K562 (cell line): ENCODE measurements around the gene HOXD12. TPM values are rescaled to one million over a fixed set of nuclear protein-coding genes. Genes with fewer than 3 reads are reported as not detected.

ENCODE experiments used
- ATAC-seq: fragments of 200-7000 bp; cut with Tn5 transposase; 3 replicates; pipeline ENCODE4 v1.9.1; 2020; ENCODE audit warnings: moderate library complexity
- BruUV-seq: library from RNA; stranded (reverse); fragments of 400-500 nt; replicated peaks from 2 replicates; lab custom pipeline; 2021; lab: Mats Ljungman, UMichigan
- CTCF ChIA-PET: fragments of 300-600 bp; formaldehyde crosslinking; extraction: SDS; loops from one replicate; lab custom pipeline; 2021; ENCODE audit warnings: low intra/inter-chr PET ratio; lab: Yijun Ruan, JAX
- POLR2A ChIA-PET: fragments of 300-600, 350-650 bp; sonication (Branson Sonifier 250); formaldehyde crosslinking; extraction: SDS; loops from one replicate; lab custom pipeline; 2021; ENCODE audit warnings: antibody characterized with exemption, inconsistent platforms; lab: Yijun Ruan, JAX
- DNase-seq, 4 experiments: peaks; one replicate each; pipeline versions ENCODE4 v3.0.0 to v3.0.0-alpha.2; 2011 to 2018; ENCODE audit warnings: low spot score in 3 of 4, mixed read lengths in 3 of 4; ENCODE audit errors: extremely low read depth in 1 of 4
- FAIRE-seq: peaks from 2 replicates; lab custom pipeline; 2011; peaks lifted over from hg19 to GRCh38; lab: Jason Lieb, UNC
- H2AFZ ChIP-seq: 2 replicates; pipeline ENCODE4 v1.6.0; 2011; ENCODE audit warnings: low read depth, low read length, control low read depth, inconsistent platforms
- H3K27ac ChIP-seq: fragments of 200-600 bp; 3 replicates; pipeline ENCODE4 v1.8.0; 2011; ENCODE audit warnings: low read depth, mild to moderate bottlenecking, control low read depth, inconsistent platforms, low read length, moderate library complexity, mixed read lengths; ENCODE audit errors: extremely low read depth
- H3K27me3 ChIP-seq, 2 experiments: fragments of 300-600 bp in 1 of 2; 2 replicates in 1 of 2; 3 replicates in 1 of 2; pipeline versions ENCODE4 v1.6.0 to v1.8.0; 2011; ENCODE audit warnings: inconsistent platforms in 2 of 2, low read length in 2 of 2, mild to moderate bottlenecking in 1 of 2, mixed read lengths in 1 of 2, moderate library complexity in 1 of 2; ENCODE audit not compliant: control insufficient read depth in 2 of 2, insufficient read depth in 2 of 2
- H3K36me3 ChIP-seq: fragments of 300-600 bp; 3 replicates; pipeline ENCODE4 v1.8.0; 2011; ENCODE audit warnings: mild to moderate bottlenecking, low read length, inconsistent platforms; ENCODE audit not compliant: control insufficient read depth, insufficient read depth
- H3K4me1 ChIP-seq, 2 experiments: fragments of 200-600 bp in 1 of 2; replicated peaks in 1 of 2; 2 replicates in 1 of 2; 3 replicates in 1 of 2; pipeline versions ENCODE4 v1.5.1 to v1.8.0; 2011; ENCODE audit warnings: inconsistent platforms in 2 of 2, low read length in 2 of 2, mild to moderate bottlenecking in 1 of 2, mixed read lengths in 1 of 2, moderate library complexity in 1 of 2; ENCODE audit not compliant: control insufficient read depth in 2 of 2, insufficient read depth in 2 of 2
- H3K4me2 ChIP-seq: 2 replicates; pipeline ENCODE4 v1.6.1; 2011; ENCODE audit warnings: low read length, control low read depth, inconsistent platforms, mixed read lengths; ENCODE audit not compliant: insufficient read depth
- H3K4me3 ChIP-seq: fragments of 200-600 bp; sonication (generic), shearing (Covaris generic); 2 replicates; pipeline ENCODE4 v1.5.1; 2016; ENCODE audit warnings: control low read depth, inconsistent platforms
- H3K79me2 ChIP-seq: fragments of 200-600 bp; 3 replicates; pipeline ENCODE4 v1.8.0; 2011; ENCODE audit warnings: low read length, inconsistent platforms; ENCODE audit not compliant: control insufficient read depth, insufficient read depth
- H3K9ac ChIP-seq, 2 experiments: 2 replicates each; pipeline versions ENCODE4 v1.6.0 to v1.6.1; 2011; ENCODE audit warnings: low read depth in 2 of 2, low read length in 2 of 2, control low read depth in 1 of 2, inconsistent platforms in 1 of 2, mild to moderate bottlenecking in 1 of 2, mixed read lengths in 1 of 2; ENCODE audit not compliant: insufficient read depth in 1 of 2
- H3K9me1 ChIP-seq: one replicate; pipeline ENCODE4 v1.6.0; 2011; ENCODE audit warnings: inconsistent platforms, mild to moderate bottlenecking, low read length, moderate library complexity; ENCODE audit not compliant: control insufficient read depth, insufficient read depth
- H3K9me3 ChIP-seq: replicated peaks from 2 replicates; pipeline ENCODE4 v1.5.1; 2011; ENCODE audit warnings: low read depth, low read length, inconsistent platforms; ENCODE audit not compliant: control insufficient read depth, insufficient read depth
- H4K20me1 ChIP-seq: replicated peaks from 2 replicates; pipeline ENCODE4 v1.6.1; 2011; ENCODE audit warnings: low read length, inconsistent platforms, mixed read lengths; ENCODE audit not compliant: control insufficient read depth, insufficient read depth
- CREB3 ChIP-seq: fragments of 450-650 bp; conservative IDR thresholded peaks from 2 replicates; pipeline ENCODE4 v1.6.1; 2016; ENCODE audit warnings: missing genetic modification characterization, low read depth, mild to moderate bottlenecking, missing compliant biosample characterization, moderate library complexity
- FOSL1 ChIP-seq: fragments of 200-800 bp; sonication (Bioruptor generic); conservative IDR thresholded peaks from 2 replicates; pipeline ENCODE4 v1.6.1; 2016; ENCODE audit warnings: missing genetic modification characterization, missing compliant biosample characterization
- HSF4 ChIP-seq: fragments of 250-450 bp; sonication (Bioruptor Pico); IDR thresholded peaks from 2 replicates; pipeline ENCODE4 v2.1.2; 2022; ENCODE audit warnings: mild to moderate bottlenecking, moderate library complexity, borderline replicate concordance
- POLR2AphosphoS2 ChIP-seq: IDR thresholded peaks from 2 replicates; pipeline ENCODE4 v1.6.1; 2012; ENCODE audit warnings: low read length, improper control_type of control experiment
- POLR2AphosphoS5 ChIP-seq: IDR thresholded peaks from 2 replicates; pipeline ENCODE4 v1.6.1; 2011; ENCODE audit warnings: mild to moderate bottlenecking, low read depth, low read length, moderate library complexity; ENCODE audit not compliant: control insufficient read depth, insufficient read depth
- TCF7L2 ChIP-seq: fragments of 150-350 bp; IDR thresholded peaks from 2 replicates; pipeline ENCODE4 v1.6.1; 2016; ENCODE audit warnings: low read depth, mild to moderate bottlenecking, low read length, moderate library complexity
- WGBS: fragments of 100-300 bp; shearing (Covaris generic); methylation state at CpG from one replicate; pipeline ENCODE4 v1.1.6; 2016; ENCODE audit warnings: low coverage, mixed read lengths; ENCODE audit not compliant: insufficient coverage; ENCODE audit errors: missing lambda C conversion rate; 5-methylcytosine and 5-hydroxymethylcytosine counted together
- in situ Hi-C: fragments of 300-500 bp; cut with MboI; formaldehyde crosslinking; loops from 4 replicates; pipeline ENCODE4 v1.15.0; 2018; ENCODE audit warnings: inconsistent platforms, mixed read lengths
- intact Hi-C: fragments of 100-400 bp; cut with micrococcal nuclease; formaldehyde crosslinking; loops from 2 replicates; pipeline ENCODE4 v1.14.2; 2022
- polyA plus RNA-seq, 8 experiments: library from polyadenylated mRNA; depleted of rRNA in 4 of 8; stranded (reverse) in 5 of 8; unstranded in 3 of 8; fragments of >200 nt; fragmentation: Nextera tagmentation in 2 of 8; fragmentation: Illumina TruSeq in 1 of 8; extraction: Ambion mirVana in 2 of 8; extraction: Trizol in 1 of 8; gene quantifications; 2 replicates each; pipeline versions ENCODE4 v1.2.1 to v1.2.3, GENCODE V29; 2011 to 2014; ENCODE audit warnings: inconsistent platforms in 1 of 8, missing spikeins in 1 of 8
- total RNA-seq, 7 experiments: library from RNA; depleted of rRNA in 6 of 7; stranded (reverse); fragments of >200 nt in 6 of 7; fragmentation: Illumina TruSeq in 2 of 7; extraction: Trizol in 2 of 7; gene quantifications; 2 replicates each; pipeline versions ENCODE4 v1.2.1 to v1.2.3, GENCODE V29; 2011 to 2021; ENCODE audit warnings: low replicate concordance in 1 of 7

Gene HOXD12
- total and polyA plus RNA-seq, 9 of the 15 experiments (the other 6 are each of a cell fraction or from before 2014, with no cell fraction given): not detected

DNA sequence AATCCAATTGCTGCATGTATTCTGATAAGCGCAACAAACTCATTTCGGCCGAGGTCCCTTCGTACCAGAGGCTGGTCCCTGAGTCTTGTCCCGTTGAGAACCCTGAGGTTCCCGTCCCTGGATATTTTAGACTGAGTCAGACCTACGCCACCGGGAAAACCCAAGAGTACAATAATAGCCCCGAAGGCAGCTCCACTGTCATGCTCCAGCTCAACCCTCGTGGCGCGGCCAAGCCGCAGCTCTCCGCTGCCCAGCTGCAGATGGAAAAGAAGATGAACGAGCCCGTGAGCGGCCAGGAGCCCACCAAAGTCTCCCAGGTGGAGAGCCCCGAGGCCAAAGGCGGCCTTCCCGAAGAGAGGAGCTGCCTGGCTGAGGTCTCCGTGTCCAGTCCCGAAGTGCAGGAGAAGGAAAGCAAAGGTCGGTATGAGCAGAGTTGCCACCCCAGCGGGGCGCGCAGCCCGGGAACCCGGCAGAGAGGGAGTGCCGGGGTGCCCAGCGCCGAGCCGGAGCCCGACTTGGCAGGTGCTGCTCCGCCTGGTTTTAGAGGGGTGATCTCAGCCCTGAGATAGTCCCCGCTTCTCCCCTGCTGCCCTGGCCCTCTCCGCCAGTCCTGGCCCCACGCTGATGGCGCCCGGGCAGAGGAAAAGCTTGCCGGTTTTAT is 17.7 kb downstream of the HOXD12 start:
- no peak for DNase-seq
- no peaks in the 10 kb centered on the region for H3K9me1 ChIP-seq
- 1% methylated on average over 34 of the region's 40 CpGs for WGBS
- no peaks in the 10 kb centered on the region for H3K36me3 ChIP-seq
- TF ChIP-seq TCF7L2: no peak
- TF ChIP-seq POLR2AphosphoS2: no peak
- no peak for TF ChIP-seq POLR2AphosphoS5
- no peak for TF ChIP-seq HSF4 (CRISPR knock-in tag)
- H3K4me1 ChIP-seq: peaks cover 0 to 25% of the 10 kb centered on the region in 2 experiments; a peak in 1 of 5 replicates
- no peak for ATAC-seq
- H3K9me3 ChIP-seq: no peaks in the 10 kb centered on the region
- no peaks in the 10 kb centered on the region for H3K79me2 ChIP-seq
- no peak for FAIRE-seq
- no peak overlapping the region for H3K27ac ChIP-seq
- H4K20me1 ChIP-seq: no peaks in the 10 kb centered on the region; the same call in 1 of the 2 replicates
- in situ Hi-C loops: no loop called here
- no peak overlapping the region for H3K4me3 ChIP-seq
- no peak overlapping the region for H2AFZ ChIP-seq
- CTCF ChIA-PET: no interaction called here
- POLR2A ChIA-PET: interaction anchor here (0.6 kb wide), 1 partner anchor 52 kb away, joined by 3 read pairs; no protein-coding TSS in a partner anchor
- H3K27me3 ChIP-seq: peaks cover 81 to 83% of the 10 kb centered on the region in 2 experiments
- H3K9ac ChIP-seq: no peak overlapping the region
- no TSS peak for BruUV-seq
- no peak overlapping the region for H3K4me2 ChIP-seq
- intact Hi-C loops: no loop called here

- H3K9me1 ChIP-seq: no peaks in the 10 kb centered on the region
- ChIA-PET POLR2A (interaction anchor here (0.6 kb wide), 1 partner anchor 52 kb away, joined by 3 read pairs; no protein-coding TSS in a partner anchor), CTCF (no interaction called here)
- no peak overlapping the region for H2AFZ ChIP-seq
- no peak overlapping the region for H3K27ac ChIP-seq
- no peak overlapping the region for H3K4me2 ChIP-seq
- ATAC-seq (no peak), DNase-seq (no peak), FAIRE-seq (no peak)
- BruUV-seq: no TSS peak
- WGBS: 3% methylated on average over 11 of the region's 11 CpGs
- peaks cover 0 to 26% of the 10 kb centered on the region in 2 experiments; a peak in 1 of 5 replicates for H3K4me1 ChIP-seq
- H4K20me1 ChIP-seq: no peaks in the 10 kb centered on the region; the same call in 1 of the 2 replicates
- peaks cover 81 to 82% of the 10 kb centered on the region in 2 experiments for H3K27me3 ChIP-seq
- H3K4me3 ChIP-seq: no peak overlapping the region
- no peaks in the 10 kb centered on the region for H3K79me2 ChIP-seq
- H3K9ac ChIP-seq: no peak overlapping the region
- no peaks in the 10 kb centered on the region for H3K36me3 ChIP-seq
- H3K9me3 ChIP-seq: no peaks in the 10 kb centered on the region
- in situ Hi-C loops (no loop called here), intact Hi-C loops (no loop called here)
- TF ChIP-seq FOSL1 (no peak), CREB3 (tag) (no peak)
Measured at GRCh38 chr2:176117823-176118371, 18.3 kb downstream of the HOXD12 start.
